Mesodermal cell (in vitro differentiated cells): ENCODE measurements around the gene C7.

ENCODE experiments used
- H3K27ac ChIP-seq: 2 replicates; pipeline ENCODE4 v1.7.0; 2013; ENCODE audit warnings: mild to moderate bottlenecking, low read depth, low read length, moderate library complexity; ENCODE audit not compliant: severe bottlenecking
- H3K36me3 ChIP-seq: 2 replicates; pipeline ENCODE4 v1.7.1; 2013; ENCODE audit warnings: mild to moderate bottlenecking, low read length, moderate library complexity; ENCODE audit not compliant: control insufficient read depth, insufficient read depth
- H3K4me1 ChIP-seq: one replicate; pipeline ENCODE4 v1.7.1; 2013; ENCODE audit warnings: mild to moderate bottlenecking, low read length; ENCODE audit not compliant: insufficient read depth, control insufficient read depth, poor library complexity, severe bottlenecking
- H3K4me3 ChIP-seq: 2 replicates; pipeline ENCODE4 v1.7.0; 2013; ENCODE audit warnings: low read length, control low read depth, mild to moderate bottlenecking; ENCODE audit not compliant: insufficient read depth, poor library complexity, severe bottlenecking; ENCODE audit errors: extremely low read depth
- H3K9me3 ChIP-seq: 2 replicates; pipeline ENCODE4 v1.7.1; 2013; ENCODE audit warnings: mild to moderate bottlenecking, low read length, moderate library complexity; ENCODE audit not compliant: control insufficient read depth
- WGBS, 2 experiments: methylation state at CpG; one replicate each; pipeline ENCODE4 v1.1.5; 2013; ENCODE audit warnings: missing lambda C conversion rate in 2 of 2; ENCODE audit not compliant: insufficient coverage in 2 of 2; 5-methylcytosine and 5-hydroxymethylcytosine counted together

The C7 gene

GRCh38 chr5:40991168-40991980 lies 82.1 kb downstream of the C7 start:
- Histone ChIP-seq H3K4me3 (no peak overlapping the region), H3K36me3 (no peaks in the 10 kb centered on the region), H3K9me3 (no peaks in the 10 kb centered on the region), H3K27ac (peak overlapping the region; percentile 55), H3K4me1 (peaks cover 15% of the 10 kb centered on the region)
- WGBS, 2 experiments: no CpG with 5 or more reads among the region's 2 CpGs

GRCh38 chr5:40991981-40992559 lies 82.8 kb downstream of the C7 start:
- Histone ChIP-seq H3K4me3 (no peak overlapping the region), H3K4me1 (peaks cover 15% of the 10 kb centered on the region), H3K9me3 (no peaks in the 10 kb centered on the region), H3K27ac (no peak overlapping the region), H3K36me3 (no peaks in the 10 kb centered on the region)
- 0 to 89% methylated on average over 1 to 2 of the region's 5 CpGs for WGBS, 2 experiments

- Histone ChIP-seq H3K27ac (no peak overlapping the region), H3K4me1 (peaks cover 3% of the 10 kb centered on the region)
- 85 to 87% methylated on average over 5 of the region's 5 CpGs for WGBS, 2 experiments
Measured at GRCh38 chr5:40995801-40996586, 86.7 kb downstream of the C7 start.

GRCh38 chr5:40999142-40999541 lies 89.8 kb downstream of the C7 start:
- Histone ChIP-seq H3K27ac (no peak overlapping the region), H3K9me3 (no peaks in the 10 kb centered on the region), H3K4me3 (no peak overlapping the region), H3K4me1 (no peaks in the 10 kb centered on the region), H3K36me3 (no peaks in the 10 kb centered on the region)
- WGBS, 2 experiments: 83 to 86% methylated on average over 1 of the region's 1 CpG

More at GRCh38 chr5:40995801-40996586, 86.7 kb downstream of the C7 start:
- no peaks in the 10 kb centered on the region for H3K9me3 ChIP-seq
- no peaks in the 10 kb centered on the region for H3K36me3 ChIP-seq
- no peak overlapping the region for H3K4me3 ChIP-seq

- Histone ChIP-seq H3K27ac (no peak overlapping the region), H3K36me3 (no peaks in the 10 kb centered on the region), H3K9me3 (no peaks in the 10 kb centered on the region), H3K4me1 (no peaks in the 10 kb centered on the region), H3K4me3 (no peak overlapping the region)
- WGBS, 2 experiments: 83 to 93% methylated on average over 3 to 4 of the region's 4 CpGs
Measured at GRCh38 chr5:40999966-41000365, 90.7 kb downstream of the C7 start.

- Histone ChIP-seq H3K4me1 (no peaks in the 10 kb centered on the region), H3K4me3 (no peak overlapping the region), H3K9me3 (no peaks in the 10 kb centered on the region), H3K27ac (no peak overlapping the region), H3K36me3 (no peaks in the 10 kb centered on the region)
- 75 to 80% methylated on average over 1 to 2 of the region's 3 CpGs for WGBS, 2 experiments
Measured at GRCh38 chr5:41003670-41004376, 94.5 kb downstream of the C7 start.

GRCh38 chr5:41004931-41005330 lies 95.6 kb downstream of the C7 start:
- Histone ChIP-seq H3K36me3 (no peaks in the 10 kb centered on the region), H3K27ac (no peak overlapping the region), H3K4me3 (no peak overlapping the region), H3K9me3 (no peaks in the 10 kb centered on the region), H3K4me1 (no peaks in the 10 kb centered on the region)
- 96 to 98% methylated on average over 5 to 6 of the region's 7 CpGs for WGBS, 2 experiments

- no peaks in the 10 kb centered on the region for H3K36me3 ChIP-seq
- H3K4me3 ChIP-seq: no peak overlapping the region
- 81 to 100% methylated on average over 2 to 3 of the region's 4 CpGs for WGBS, 2 experiments
- H3K27ac ChIP-seq: no peak overlapping the region
- H3K4me1 ChIP-seq: no peaks in the 10 kb centered on the region
- H3K9me3 ChIP-seq: no peaks in the 10 kb centered on the region
Measured at GRCh38 chr5:41009232-41009631, 99.9 kb downstream of the C7 start.

- Histone ChIP-seq H3K27ac (no peak overlapping the region), H3K4me3 (no peak overlapping the region), H3K36me3 (no peaks in the 10 kb centered on the region), H3K9me3 (no peaks in the 10 kb centered on the region), H3K4me1 (no peaks in the 10 kb centered on the region)
- 93 to 95% methylated on average over 3 to 5 of the region's 6 CpGs for WGBS, 2 experiments
Measured at GRCh38 chr5:41010572-41010971, 101.3 kb downstream of the C7 start.

GRCh38 chr5:41012318-41012717 lies 103.0 kb downstream of the C7 start:
- Histone ChIP-seq H3K36me3 (no peaks in the 10 kb centered on the region), H3K4me3 (no peak overlapping the region), H3K27ac (no peak overlapping the region), H3K4me1 (no peaks in the 10 kb centered on the region), H3K9me3 (no peaks in the 10 kb centered on the region)
- 87 to 93% methylated on average over 3 to 4 of the region's 4 CpGs for WGBS, 2 experiments
